Epithelial cell of esophagus (primary cell): ENCODE data around the gene PCCA.
"Not testable (repeated sequence)": the region's sequence is repeated elsewhere in the genome, so short reads cannot be mapped to it uniquely, and the experiment has no call there.

Experiments used
- DNase-seq: peaks from one replicate; pipeline ENCODE4 v3.0.0; 2010; ENCODE audit warnings: low read depth
- H3K4me3 ChIP-seq: 2 replicates; pipeline ENCODE4 v1.5.1; 2011; ENCODE audit warnings: mild to moderate bottlenecking, low read length, control low read depth
- TF ChIP-seq, protein P1 (sequence below): IDR thresholded peaks from 2 replicates; pipeline ENCODE4 v1.5.1; 2011; ENCODE audit warnings: low read depth, mild to moderate bottlenecking, low read length, control low read depth, inconsistent platforms; ENCODE audit not compliant: insufficient read depth; ENCODE audit errors: missing control alignments

Gene PCCA

GRCh38 chr13:100140441-100140840 lies 51.5 kb downstream of the PCCA start:
- TF ChIP-seq, protein P1, sequence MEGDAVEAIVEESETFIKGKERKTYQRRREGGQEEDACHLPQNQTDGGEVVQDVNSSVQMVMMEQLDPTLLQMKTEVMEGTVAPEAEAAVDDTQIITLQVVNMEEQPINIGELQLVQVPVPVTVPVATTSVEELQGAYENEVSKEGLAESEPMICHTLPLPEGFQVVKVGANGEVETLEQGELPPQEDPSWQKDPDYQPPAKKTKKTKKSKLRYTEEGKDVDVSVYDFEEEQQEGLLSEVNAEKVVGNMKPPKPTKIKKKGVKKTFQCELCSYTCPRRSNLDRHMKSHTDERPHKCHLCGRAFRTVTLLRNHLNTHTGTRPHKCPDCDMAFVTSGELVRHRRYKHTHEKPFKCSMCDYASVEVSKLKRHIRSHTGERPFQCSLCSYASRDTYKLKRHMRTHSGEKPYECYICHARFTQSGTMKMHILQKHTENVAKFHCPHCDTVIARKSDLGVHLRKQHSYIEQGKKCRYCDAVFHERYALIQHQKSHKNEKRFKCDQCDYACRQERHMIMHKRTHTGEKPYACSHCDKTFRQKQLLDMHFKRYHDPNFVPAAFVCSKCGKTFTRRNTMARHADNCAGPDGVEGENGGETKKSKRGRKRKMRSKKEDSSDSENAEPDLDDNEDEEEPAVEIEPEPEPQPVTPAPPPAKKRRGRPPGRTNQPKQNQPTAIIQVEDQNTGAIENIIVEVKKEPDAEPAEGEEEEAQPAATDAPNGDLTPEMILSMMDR = no peak
- H3K4me3 ChIP-seq = no peak overlapping the region
- DNase-seq = no peak

DNA sequence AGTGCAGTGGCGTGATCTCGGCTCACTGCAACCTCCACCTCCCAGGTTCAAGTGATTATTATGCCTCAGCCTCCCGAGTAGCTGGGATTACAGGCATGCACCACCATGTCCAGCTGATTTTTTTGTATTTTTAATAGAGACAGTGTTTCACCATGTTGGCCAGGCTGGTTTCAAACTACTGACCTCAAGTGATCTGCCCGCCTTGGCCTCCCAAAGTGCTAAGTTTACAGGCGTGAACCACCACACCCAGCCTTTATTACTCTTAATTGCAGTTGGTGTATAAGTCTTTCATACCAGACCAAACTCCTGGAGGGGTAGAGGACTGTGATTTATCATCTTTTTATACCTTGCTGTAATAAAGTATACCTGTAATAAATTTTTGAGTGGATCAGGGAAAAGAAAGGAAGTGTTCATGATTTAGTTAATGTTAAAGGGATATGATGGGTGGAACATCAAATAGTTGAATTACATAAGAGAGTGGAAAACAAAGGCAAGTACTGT lies 52.6 kb downstream of the PCCA start:
- not testable (repeated sequence) for DNase-seq, H3K4me3 ChIP-seq

GRCh38 chr13:100146534-100146933 lies 57.6 kb downstream of the PCCA start:
- TF ChIP-seq, protein P1 = no peak
- no peak for DNase-seq
- H3K4me3 ChIP-seq = no peak overlapping the region

DNA sequence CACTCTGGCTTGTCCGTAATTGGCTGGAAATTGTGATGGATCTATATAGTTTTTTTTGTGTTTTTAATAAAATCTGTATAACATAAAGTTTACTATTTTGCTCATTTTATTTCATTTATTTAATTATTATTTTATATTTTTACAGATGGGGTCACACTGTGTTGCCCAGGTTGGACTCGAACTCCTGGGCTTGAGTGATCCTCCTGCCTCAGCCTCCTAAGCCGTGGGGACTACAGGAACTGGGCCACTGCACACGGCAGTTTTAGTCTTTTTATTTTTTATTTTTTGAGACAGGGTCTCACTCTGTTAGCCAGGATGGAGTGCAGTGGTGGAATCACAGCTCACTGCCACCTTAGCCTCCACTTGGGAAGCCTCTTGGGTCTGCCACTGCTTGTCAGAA lies 58.9 kb downstream of the PCCA start:
- DNase-seq = no peak
- H3K4me3 ChIP-seq = no peak overlapping the region
- TF ChIP-seq, protein P1 = no peak

DNA sequence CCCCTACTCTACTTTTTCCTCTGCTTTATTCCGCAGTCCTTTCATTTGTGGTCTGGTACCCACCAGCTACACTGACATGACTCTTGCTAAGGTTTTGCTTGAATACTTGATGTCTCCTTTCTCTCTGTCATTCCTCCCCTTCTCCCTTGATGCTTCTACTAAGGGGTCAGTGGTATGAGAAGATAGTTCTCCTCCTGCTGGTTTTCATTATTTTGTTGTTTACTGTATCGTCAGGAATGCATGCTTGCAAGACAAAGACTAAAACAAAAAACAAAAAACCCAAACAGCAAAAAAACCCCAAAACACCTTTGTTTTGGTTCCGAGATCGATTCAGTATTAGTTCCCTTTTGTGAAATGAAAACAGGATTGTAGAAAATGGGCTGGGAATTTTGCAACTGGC lies 59.5 kb downstream of the PCCA start:
- no peak for DNase-seq
- TF ChIP-seq, protein P1 = no peak
- H3K4me3 ChIP-seq = no peak overlapping the region

GRCh38 chr13:100149389-100149788 lies 60.5 kb downstream of the PCCA start:
- no peak overlapping the region for H3K4me3 ChIP-seq
- TF ChIP-seq, protein P1 = no peak
- no peak for DNase-seq

DNA sequence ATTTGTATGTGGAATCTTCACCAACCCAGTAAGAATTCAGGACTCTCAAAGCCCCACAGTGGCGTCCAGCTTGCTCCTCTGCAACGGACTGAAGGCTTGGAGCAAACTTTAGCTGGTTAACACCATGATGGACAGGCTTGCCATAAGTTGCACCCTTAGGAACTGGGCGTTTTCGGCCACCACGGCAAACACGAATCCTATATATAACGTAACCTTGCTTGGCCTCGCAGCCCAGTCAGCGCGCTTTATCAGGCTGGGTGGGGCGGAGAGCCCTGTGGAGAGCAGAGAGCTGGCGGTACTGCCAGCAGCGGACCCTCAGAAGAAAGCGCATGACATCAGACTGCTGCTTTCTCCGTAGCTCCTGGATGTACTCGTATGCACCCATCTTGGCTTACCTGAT lies 61.8 kb downstream of the PCCA start:
- DNase-seq, H3K4me3 ChIP-seq: not testable (repeated sequence)

DNA sequence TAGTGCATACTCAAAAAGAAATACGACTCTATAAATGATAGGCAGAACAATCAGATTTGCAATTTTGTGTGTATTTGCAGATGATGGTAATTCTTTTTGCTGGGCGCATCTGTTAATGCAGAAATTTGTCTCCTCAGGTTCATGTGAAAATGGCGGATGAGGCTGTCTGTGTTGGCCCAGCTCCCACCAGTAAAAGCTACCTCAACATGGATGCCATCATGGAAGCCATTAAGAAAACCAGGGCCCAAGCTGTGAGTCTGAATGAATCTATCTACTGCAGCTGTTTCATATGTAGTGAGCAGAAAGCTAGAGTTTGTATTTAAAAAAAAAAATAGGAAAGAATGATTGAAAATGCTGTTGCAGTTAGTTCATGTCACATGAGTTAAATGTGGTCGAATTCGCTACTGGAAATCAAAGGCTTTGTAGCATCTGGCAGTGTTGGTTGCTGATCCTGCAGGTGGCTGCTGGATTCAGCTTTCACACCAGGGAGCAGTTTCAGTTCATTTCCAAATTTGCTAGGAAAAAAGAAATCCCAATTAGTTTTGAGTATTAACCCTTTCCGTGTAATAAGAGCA lies 66.0 kb downstream of the PCCA start:
- H3K4me3 ChIP-seq = no peak overlapping the region
- no peak for DNase-seq
- TF ChIP-seq, protein P1 = no peak
